Measurements from ENCODE around the gene CDCA5. TPM values are rescaled to one million over a fixed set of nuclear protein-coding genes. Genes with fewer than 3 reads are reported as not detected.

The CDCA5 gene
- polyA plus RNA-seq, 1 of the 3 experiments (the other 2 are of a cell fraction): 16.3 TPM

- TF ChIP-seq EP300 (IDR thresholded peaks at IDR 0.05; ENCODE audit: borderline replicate concordance in 1 of 2, low read depth in 1 of 2, low read length in 1 of 2) (peak in 1 of 2 experiments; percentile 39; a peak in 1 of 4 replicates), MEF2A (IDR thresholded peaks at IDR 0.05; ENCODE audit: borderline replicate concordance, low read depth) (no peak), TEAD4 (IDR thresholded peaks at IDR 0.05; ENCODE audit: borderline replicate concordance, insufficient read depth) (no peak), SIN3A (IDR thresholded peaks at IDR 0.05; ENCODE audit: borderline replicate concordance, low read depth, low read length) (peak; percentile 81), MAX (IDR thresholded peaks at IDR 0.05; ENCODE audit: low read depth) (peak; percentile 84), NFIC (IDR thresholded peaks at IDR 0.05; ENCODE audit: borderline replicate concordance) (no peak), MXI1 (IDR thresholded peaks at IDR 0.05; ENCODE audit: low read depth, low read length) (peak; percentile 84), GATA2 (CRISPR knock-in tag; IDR thresholded peaks at IDR 0.05) (no peak), POLR2AphosphoS5 (IDR thresholded peaks at IDR 0.05; ENCODE audit: low read depth, low read length) (peak; percentile 95), FOXJ3 (CRISPR knock-in tag; IDR thresholded peaks at IDR 0.05) (peak; percentile 64; the same call in 1 of the 2 replicates), TCF12 (IDR thresholded peaks at IDR 0.05) (peak; percentile 26; the same call in 1 of the 2 replicates)
- TF ChIP-seq, protein P1, sequence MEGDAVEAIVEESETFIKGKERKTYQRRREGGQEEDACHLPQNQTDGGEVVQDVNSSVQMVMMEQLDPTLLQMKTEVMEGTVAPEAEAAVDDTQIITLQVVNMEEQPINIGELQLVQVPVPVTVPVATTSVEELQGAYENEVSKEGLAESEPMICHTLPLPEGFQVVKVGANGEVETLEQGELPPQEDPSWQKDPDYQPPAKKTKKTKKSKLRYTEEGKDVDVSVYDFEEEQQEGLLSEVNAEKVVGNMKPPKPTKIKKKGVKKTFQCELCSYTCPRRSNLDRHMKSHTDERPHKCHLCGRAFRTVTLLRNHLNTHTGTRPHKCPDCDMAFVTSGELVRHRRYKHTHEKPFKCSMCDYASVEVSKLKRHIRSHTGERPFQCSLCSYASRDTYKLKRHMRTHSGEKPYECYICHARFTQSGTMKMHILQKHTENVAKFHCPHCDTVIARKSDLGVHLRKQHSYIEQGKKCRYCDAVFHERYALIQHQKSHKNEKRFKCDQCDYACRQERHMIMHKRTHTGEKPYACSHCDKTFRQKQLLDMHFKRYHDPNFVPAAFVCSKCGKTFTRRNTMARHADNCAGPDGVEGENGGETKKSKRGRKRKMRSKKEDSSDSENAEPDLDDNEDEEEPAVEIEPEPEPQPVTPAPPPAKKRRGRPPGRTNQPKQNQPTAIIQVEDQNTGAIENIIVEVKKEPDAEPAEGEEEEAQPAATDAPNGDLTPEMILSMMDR (IDR thresholded peaks at IDR 0.05): no peak
Measured at GRCh38 chr11:65095974-65096806, 12.3 kb upstream of the CDCA5 start, which contains the start of gene VPS51 (continued).

DNA sequence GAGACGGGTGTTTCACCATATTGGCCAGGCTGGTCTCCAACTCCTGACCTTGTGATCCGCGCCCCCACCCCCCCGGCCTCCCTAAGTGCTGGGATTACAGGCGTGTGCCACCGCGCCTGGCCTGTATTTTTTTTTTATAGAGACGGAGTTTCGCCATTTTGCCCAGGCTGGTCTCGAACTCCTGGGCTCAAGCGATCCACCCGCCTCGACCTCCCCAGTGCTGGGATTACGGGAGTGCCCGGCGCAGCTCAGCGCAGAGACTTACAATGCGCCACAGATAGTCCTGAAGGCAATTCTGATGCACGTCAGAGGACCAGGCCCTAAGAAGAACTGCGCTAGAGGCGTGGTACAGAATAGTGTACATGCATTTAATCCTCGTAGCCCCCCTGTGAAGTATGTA lies 11.6 kb upstream of the CDCA5 start:
- CTCF ChIA-PET: interaction anchor here (1.0 to 12.6 kb wide), 3 partner anchors 17 to 248 kb away, joined by 3 to 150 read pairs (median 3); partner anchors contain the start of gene TM7SF2
- Histone ChIP-seq H4K20me1 (ENCODE audit: insufficient read depth) (no peaks in the 10 kb centered on the region), H3K4me3 (ENCODE audit: low read depth in 2 of 2, low read length in 1 of 2) (peak overlapping the region; percentile 57 to 77; a peak in 1 of 4 replicates), H3K36me3 (replicated peaks in 1 of 2; ENCODE audit: control insufficient read depth in 1 of 2, insufficient read depth in 2 of 2, low read length in 1 of 2) (no peaks in the 10 kb centered on the region), H3K9me3 (no peaks in the 10 kb centered on the region), H3K27ac (ENCODE audit: low read depth in 2 of 2, low read length in 1 of 2) (peak overlapping the region in 1 of 2 experiments; percentile 71; a peak in 1 of 4 replicates), H3K4me1 (ENCODE audit: control insufficient read depth in 1 of 2, insufficient read depth in 2 of 2, low read depth in 1 of 2, low read length in 1 of 2) (peaks cover 0 to 10% of the 10 kb centered on the region in 2 experiments; a peak in 1 of 4 replicates), H3K27me3 (ENCODE audit: insufficient read depth) (no peaks in the 10 kb centered on the region), H3K9ac (peak overlapping the region; percentile 86; the same call in 1 of the 2 replicates), H3K4me2 (peak overlapping the region; percentile 88; the same call in 1 of the 2 replicates), H3K79me2 (ENCODE audit: insufficient read depth) (peaks cover 38% of the 10 kb centered on the region), H3F3A (replicated peaks; ENCODE audit: insufficient read depth) (peaks cover 23% of the 10 kb centered on the region), H2AFZ (ENCODE audit: low read depth) (peak overlapping the region; percentile 98; the same call in 1 of the 2 replicates), H3K9me2 (no peaks in the 10 kb centered on the region)
- POLR2A ChIA-PET: interaction anchor here (1.0 to 1.6 kb wide), 3 partner anchors 14 to 27 kb away, joined by 4 to 10 read pairs (median 7); partner anchors contain the start of genes FAU and MRPL49
- DNase-seq: no peak
- TF ChIP-seq, protein P2, sequence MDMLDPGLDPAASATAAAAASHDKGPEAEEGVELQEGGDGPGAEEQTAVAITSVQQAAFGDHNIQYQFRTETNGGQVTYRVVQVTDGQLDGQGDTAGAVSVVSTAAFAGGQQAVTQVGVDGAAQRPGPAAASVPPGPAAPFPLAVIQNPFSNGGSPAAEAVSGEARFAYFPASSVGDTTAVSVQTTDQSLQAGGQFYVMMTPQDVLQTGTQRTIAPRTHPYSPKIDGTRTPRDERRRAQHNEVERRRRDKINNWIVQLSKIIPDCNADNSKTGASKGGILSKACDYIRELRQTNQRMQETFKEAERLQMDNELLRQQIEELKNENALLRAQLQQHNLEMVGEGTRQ (IDR thresholded peaks at IDR 0.05; ENCODE audit: borderline replicate concordance, low read depth, low read length): no peak
- TF ChIP-seq ZBTB33 (IDR thresholded peaks at IDR 0.05; ENCODE audit: borderline replicate concordance, low read depth) (no peak), NFIC (IDR thresholded peaks at IDR 0.05; ENCODE audit: borderline replicate concordance) (no peak), TCF12 (IDR thresholded peaks at IDR 0.05) (no peak)
- TF ChIP-seq, protein P3, sequence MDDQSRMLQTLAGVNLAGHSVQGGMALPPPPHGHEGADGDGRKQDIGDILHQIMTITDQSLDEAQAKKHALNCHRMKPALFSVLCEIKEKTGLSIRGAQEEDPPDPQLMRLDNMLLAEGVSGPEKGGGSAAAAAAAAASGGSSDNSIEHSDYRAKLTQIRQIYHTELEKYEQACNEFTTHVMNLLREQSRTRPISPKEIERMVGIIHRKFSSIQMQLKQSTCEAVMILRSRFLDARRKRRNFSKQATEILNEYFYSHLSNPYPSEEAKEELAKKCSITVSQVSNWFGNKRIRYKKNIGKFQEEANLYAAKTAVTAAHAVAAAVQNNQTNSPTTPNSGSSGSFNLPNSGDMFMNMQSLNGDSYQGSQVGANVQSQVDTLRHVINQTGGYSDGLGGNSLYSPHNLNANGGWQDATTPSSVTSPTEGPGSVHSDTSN (IDR thresholded peaks at IDR 0.05): no peak
- WGBS (ENCODE audit: low lambda C conversion rate): 91% methylated on average over 22 of the region's 22 CpGs

All from SK-N-SH (cell line).